K562 (cell line): ENCODE measurements around the gene ETNK1.

Experiments
- BHLHE40 ChIP-seq: IDR thresholded peaks from 2 replicates; pipeline ENCODE4 v1.6.1; 2011; ENCODE audit warnings: low read length, improper control_type of control experiment
- C11orf30 ChIP-seq: fragments of 450-650 bp; IDR thresholded peaks from 2 replicates; pipeline ENCODE4 v1.6.1; 2016; ENCODE audit warnings: low read depth, mild to moderate bottlenecking
- HDAC6 ChIP-seq: IDR thresholded peaks from 2 replicates; pipeline ENCODE4 v1.6.1; 2012; ENCODE audit warnings: low read depth, mild to moderate bottlenecking, control low read depth, inconsistent platforms, low read length, moderate library complexity
- HNRNPLL ChIP-seq: fragments of 200-400 bp; formaldehyde crosslinking; IDR thresholded peaks from 2 replicates; pipeline ENCODE4 v1.6.1; 2017; ENCODE audit warnings: low read length, low read depth, mild to moderate bottlenecking; ENCODE audit not compliant: poor library complexity, severe bottlenecking
- NFE2 ChIP-seq: IDR thresholded peaks from 2 replicates; pipeline ENCODE4 v1.6.1; 2014; ENCODE audit warnings: antibody characterized with exemption, low read depth
- TARDBP ChIP-seq: fragments of 450-650 bp; IDR thresholded peaks from 2 replicates; pipeline ENCODE4 v1.6.1; 2016
- ZNF24 ChIP-seq: fragments of 450-650 bp; IDR thresholded peaks from 2 replicates; pipeline ENCODE4 v1.6.1; 2016
- TF ChIP-seq, protein P1 (sequence below): sonication (generic); formaldehyde crosslinking; IDR thresholded peaks from 2 replicates; pipeline ENCODE4 v1.8.0; 2022; ENCODE audit warnings: missing genetic modification reagents, mild to moderate bottlenecking, borderline replicate concordance
- TF ChIP-seq, protein P2 (sequence below), 3 experiments: IDR thresholded peaks in 2 of 3; conservative IDR thresholded peaks in 1 of 3; 2 replicates each; pipeline ENCODE4 v1.5.1; 2011 to 2012; ENCODE audit warnings: low read length in 3 of 3, mild to moderate bottlenecking in 3 of 3, control low read depth in 2 of 3, improper control_type of control experiment in 1 of 3, inconsistent platforms in 1 of 3, low read depth in 1 of 3, mixed read lengths in 1 of 3, moderate library complexity in 1 of 3; ENCODE audit not compliant: insufficient read depth in 2 of 3
- TF ChIP-seq, protein P3 (sequence below): fragments of 150-350 bp; conservative IDR thresholded peaks from 2 replicates; pipeline ENCODE4 v1.6.1; 2014; ENCODE audit warnings: low read length
- TF ChIP-seq, protein P4 (sequence below): sonication (generic); formaldehyde crosslinking; IDR thresholded peaks from 2 replicates; pipeline ENCODE4 v1.9.0; 2022; ENCODE audit warnings: mild to moderate bottlenecking, missing genetic modification reagents
- TF ChIP-seq, protein P5 (sequence below): fragments of 200-800 bp; sonication (Bioruptor generic); IDR thresholded peaks from 2 replicates; pipeline ENCODE4 v1.6.1; 2016; ENCODE audit warnings: missing genetic modification characterization, missing compliant biosample characterization

DNA sequence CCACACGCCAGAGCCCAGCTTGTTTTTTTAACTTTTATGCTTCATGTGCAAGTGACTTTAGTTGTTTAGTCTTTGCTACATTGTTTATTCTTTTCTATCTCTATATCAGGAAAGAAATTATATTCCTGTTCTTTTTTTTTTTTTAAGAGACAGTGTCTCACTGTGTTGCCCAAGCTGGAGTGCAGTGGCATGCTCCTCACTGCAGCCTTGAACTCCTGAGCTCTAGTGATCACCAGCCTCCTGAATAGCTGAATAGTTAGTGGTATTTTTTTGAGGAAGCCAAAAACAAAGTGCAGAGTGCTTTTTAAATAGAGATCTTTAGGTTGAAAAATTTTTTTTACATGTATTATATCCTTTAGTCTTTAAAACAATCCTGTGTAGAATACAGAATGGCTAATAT is 58.2 kb downstream of the ETNK1 start:
- TF ChIP-seq HNRNPLL (no peak), HDAC6 (no peak), NFE2 (no peak), TARDBP (no peak), BHLHE40 (no peak), ZNF24 (no peak), C11orf30 (no peak)
- TF ChIP-seq, protein P1, sequence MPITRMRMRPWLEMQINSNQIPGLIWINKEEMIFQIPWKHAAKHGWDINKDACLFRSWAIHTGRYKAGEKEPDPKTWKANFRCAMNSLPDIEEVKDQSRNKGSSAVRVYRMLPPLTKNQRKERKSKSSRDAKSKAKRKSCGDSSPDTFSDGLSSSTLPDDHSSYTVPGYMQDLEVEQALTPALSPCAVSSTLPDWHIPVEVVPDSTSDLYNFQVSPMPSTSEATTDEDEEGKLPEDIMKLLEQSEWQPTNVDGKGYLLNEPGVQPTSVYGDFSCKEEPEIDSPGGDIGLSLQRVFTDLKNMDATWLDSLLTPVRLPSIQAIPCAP (CRISPR knock-in tag) = no peak
- TF ChIP-seq, protein P2, sequence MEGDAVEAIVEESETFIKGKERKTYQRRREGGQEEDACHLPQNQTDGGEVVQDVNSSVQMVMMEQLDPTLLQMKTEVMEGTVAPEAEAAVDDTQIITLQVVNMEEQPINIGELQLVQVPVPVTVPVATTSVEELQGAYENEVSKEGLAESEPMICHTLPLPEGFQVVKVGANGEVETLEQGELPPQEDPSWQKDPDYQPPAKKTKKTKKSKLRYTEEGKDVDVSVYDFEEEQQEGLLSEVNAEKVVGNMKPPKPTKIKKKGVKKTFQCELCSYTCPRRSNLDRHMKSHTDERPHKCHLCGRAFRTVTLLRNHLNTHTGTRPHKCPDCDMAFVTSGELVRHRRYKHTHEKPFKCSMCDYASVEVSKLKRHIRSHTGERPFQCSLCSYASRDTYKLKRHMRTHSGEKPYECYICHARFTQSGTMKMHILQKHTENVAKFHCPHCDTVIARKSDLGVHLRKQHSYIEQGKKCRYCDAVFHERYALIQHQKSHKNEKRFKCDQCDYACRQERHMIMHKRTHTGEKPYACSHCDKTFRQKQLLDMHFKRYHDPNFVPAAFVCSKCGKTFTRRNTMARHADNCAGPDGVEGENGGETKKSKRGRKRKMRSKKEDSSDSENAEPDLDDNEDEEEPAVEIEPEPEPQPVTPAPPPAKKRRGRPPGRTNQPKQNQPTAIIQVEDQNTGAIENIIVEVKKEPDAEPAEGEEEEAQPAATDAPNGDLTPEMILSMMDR (IDR thresholded peaks at IDR 0.05 in 2 of 3, conservative IDR thresholded peaks at IDR 0.05 in 1 of 3; ENCODE audit: insufficient read depth in 2 of 3, low read depth in 1 of 3, low read length in 3 of 3) = no peak
- TF ChIP-seq, protein P3, sequence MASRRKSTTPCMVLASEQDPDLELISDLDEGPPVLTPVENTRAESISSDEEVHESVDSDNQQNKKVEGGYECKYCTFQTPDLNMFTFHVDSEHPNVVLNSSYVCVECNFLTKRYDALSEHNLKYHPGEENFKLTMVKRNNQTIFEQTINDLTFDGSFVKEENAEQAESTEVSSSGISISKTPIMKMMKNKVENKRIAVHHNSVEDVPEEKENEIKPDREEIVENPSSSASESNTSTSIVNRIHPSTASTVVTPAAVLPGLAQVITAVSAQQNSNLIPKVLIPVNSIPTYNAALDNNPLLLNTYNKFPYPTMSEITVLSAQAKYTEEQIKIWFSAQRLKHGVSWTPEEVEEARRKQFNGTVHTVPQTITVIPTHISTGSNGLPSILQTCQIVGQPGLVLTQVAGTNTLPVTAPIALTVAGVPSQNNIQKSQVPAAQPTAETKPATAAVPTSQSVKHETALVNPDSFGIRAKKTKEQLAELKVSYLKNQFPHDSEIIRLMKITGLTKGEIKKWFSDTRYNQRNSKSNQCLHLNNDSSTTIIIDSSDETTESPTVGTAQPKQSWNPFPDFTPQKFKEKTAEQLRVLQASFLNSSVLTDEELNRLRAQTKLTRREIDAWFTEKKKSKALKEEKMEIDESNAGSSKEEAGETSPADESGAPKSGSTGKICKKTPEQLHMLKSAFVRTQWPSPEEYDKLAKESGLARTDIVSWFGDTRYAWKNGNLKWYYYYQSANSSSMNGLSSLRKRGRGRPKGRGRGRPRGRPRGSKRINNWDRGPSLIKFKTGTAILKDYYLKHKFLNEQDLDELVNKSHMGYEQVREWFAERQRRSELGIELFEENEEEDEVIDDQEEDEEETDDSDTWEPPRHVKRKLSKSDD = no peak
- TF ChIP-seq, protein P4, sequence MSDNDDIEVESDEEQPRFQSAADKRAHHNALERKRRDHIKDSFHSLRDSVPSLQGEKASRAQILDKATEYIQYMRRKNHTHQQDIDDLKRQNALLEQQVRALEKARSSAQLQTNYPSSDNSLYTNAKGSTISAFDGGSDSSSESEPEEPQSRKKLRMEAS (CRISPR knock-in tag) = no peak
- TF ChIP-seq, protein P5, sequence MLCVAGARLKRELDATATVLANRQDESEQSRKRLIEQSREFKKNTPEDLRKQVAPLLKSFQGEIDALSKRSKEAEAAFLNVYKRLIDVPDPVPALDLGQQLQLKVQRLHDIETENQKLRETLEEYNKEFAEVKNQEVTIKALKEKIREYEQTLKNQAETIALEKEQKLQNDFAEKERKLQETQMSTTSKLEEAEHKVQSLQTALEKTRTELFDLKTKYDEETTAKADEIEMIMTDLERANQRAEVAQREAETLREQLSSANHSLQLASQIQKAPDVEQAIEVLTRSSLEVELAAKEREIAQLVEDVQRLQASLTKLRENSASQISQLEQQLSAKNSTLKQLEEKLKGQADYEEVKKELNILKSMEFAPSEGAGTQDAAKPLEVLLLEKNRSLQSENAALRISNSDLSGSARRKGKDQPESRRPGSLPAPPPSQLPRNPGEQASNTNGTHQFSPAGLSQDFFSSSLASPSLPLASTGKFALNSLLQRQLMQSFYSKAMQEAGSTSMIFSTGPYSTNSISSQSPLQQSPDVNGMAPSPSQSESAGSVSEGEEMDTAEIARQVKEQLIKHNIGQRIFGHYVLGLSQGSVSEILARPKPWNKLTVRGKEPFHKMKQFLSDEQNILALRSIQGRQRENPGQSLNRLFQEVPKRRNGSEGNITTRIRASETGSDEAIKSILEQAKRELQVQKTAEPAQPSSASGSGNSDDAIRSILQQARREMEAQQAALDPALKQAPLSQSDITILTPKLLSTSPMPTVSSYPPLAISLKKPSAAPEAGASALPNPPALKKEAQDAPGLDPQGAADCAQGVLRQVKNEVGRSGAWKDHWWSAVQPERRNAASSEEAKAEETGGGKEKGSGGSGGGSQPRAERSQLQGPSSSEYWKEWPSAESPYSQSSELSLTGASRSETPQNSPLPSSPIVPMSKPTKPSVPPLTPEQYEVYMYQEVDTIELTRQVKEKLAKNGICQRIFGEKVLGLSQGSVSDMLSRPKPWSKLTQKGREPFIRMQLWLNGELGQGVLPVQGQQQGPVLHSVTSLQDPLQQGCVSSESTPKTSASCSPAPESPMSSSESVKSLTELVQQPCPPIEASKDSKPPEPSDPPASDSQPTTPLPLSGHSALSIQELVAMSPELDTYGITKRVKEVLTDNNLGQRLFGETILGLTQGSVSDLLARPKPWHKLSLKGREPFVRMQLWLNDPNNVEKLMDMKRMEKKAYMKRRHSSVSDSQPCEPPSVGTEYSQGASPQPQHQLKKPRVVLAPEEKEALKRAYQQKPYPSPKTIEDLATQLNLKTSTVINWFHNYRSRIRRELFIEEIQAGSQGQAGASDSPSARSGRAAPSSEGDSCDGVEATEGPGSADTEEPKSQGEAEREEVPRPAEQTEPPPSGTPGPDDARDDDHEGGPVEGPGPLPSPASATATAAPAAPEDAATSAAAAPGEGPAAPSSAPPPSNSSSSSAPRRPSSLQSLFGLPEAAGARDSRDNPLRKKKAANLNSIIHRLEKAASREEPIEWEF (CRISPR knock-in tag) = no peak
